Mesenchymal stem cell (in vitro differentiated cells and primary cell): Measurements from ENCODE around the gene CHMP6.

Experiments
- DNase-seq: peaks from one replicate; pipeline ENCODE4 v3.0.0-alpha.2; 2013
- H2AFZ ChIP-seq: one replicate; pipeline ENCODE4 v1.6.1; 2013; ENCODE audit warnings: low read depth, mild to moderate bottlenecking, control low read depth, inconsistent platforms, low read length, moderate library complexity
- H2AK5ac ChIP-seq: 2 replicates; pipeline ENCODE4 v1.6.1; 2013; ENCODE audit warnings: low read length, moderate library complexity, mild to moderate bottlenecking, inconsistent platforms; ENCODE audit not compliant: severe bottlenecking
- H2BK120ac ChIP-seq: one replicate; pipeline ENCODE4 v1.6.1; 2013; ENCODE audit warnings: low read depth, mild to moderate bottlenecking, inconsistent platforms, low read length, moderate library complexity
- H2BK12ac ChIP-seq, 2 experiments: one replicate each; pipeline ENCODE4 v1.6.1; 2013; ENCODE audit warnings: inconsistent platforms in 2 of 2, low read length in 2 of 2, mild to moderate bottlenecking in 2 of 2, moderate library complexity in 2 of 2, control low read depth in 1 of 2
- H2BK15ac ChIP-seq: one replicate; pipeline ENCODE4 v1.6.1; 2013; ENCODE audit warnings: mild to moderate bottlenecking, low read depth, inconsistent platforms; ENCODE audit not compliant: poor library complexity, severe bottlenecking
- H2BK5ac ChIP-seq: 2 replicates; pipeline ENCODE4 v1.6.1; 2013; ENCODE audit warnings: low read depth, mild to moderate bottlenecking, low read length, control low read depth, inconsistent platforms; ENCODE audit not compliant: poor library complexity, severe bottlenecking
- H3K14ac ChIP-seq, 2 experiments: one replicate each; pipeline ENCODE4 v1.6.1; 2013; ENCODE audit warnings: inconsistent platforms in 2 of 2, low read length in 2 of 2, control low read depth in 1 of 2, mild to moderate bottlenecking in 1 of 2, moderate library complexity in 1 of 2
- H3K18ac ChIP-seq, 2 experiments: one replicate each; pipeline ENCODE4 v1.6.1; 2013; ENCODE audit warnings: inconsistent platforms in 2 of 2, low read length in 2 of 2, control low read depth in 1 of 2, low read depth in 1 of 2, mild to moderate bottlenecking in 1 of 2
- H3K23ac ChIP-seq, 2 experiments: one replicate each; pipeline ENCODE4 v1.6.1; 2013; ENCODE audit warnings: inconsistent platforms in 2 of 2, low read length in 2 of 2, mild to moderate bottlenecking in 2 of 2, moderate library complexity in 2 of 2, control low read depth in 1 of 2
- H3K27ac ChIP-seq: 2 replicates; pipeline ENCODE4 v1.5.1; 2013; ENCODE audit warnings: mild to moderate bottlenecking, moderate library complexity, low read length, control low read depth, inconsistent platforms; ENCODE audit not compliant: poor library complexity, severe bottlenecking
- H3K27me3 ChIP-seq, 2 experiments: 2 replicates each; pipeline versions ENCODE4 v1.6.1 to v1.7.0; 2013; ENCODE audit warnings: low read length in 2 of 2, mild to moderate bottlenecking in 2 of 2, moderate library complexity in 2 of 2, control low read depth in 1 of 2, inconsistent platforms in 1 of 2; ENCODE audit not compliant: control insufficient read depth in 1 of 2, insufficient read depth in 1 of 2
- H3K36me3 ChIP-seq, 2 experiments: 2 replicates each; pipeline versions ENCODE4 v1.6.1 to v1.7.0; 2013; ENCODE audit warnings: low read length in 2 of 2, control low read depth in 1 of 2, inconsistent platforms in 1 of 2, low read depth in 1 of 2, mild to moderate bottlenecking in 1 of 2; ENCODE audit not compliant: insufficient read depth in 2 of 2, control insufficient read depth in 1 of 2
- H3K4ac ChIP-seq, 2 experiments: one replicate each; pipeline ENCODE4 v1.6.1; 2013; ENCODE audit warnings: inconsistent platforms in 2 of 2, low read length in 2 of 2, mild to moderate bottlenecking in 2 of 2, moderate library complexity in 2 of 2, control low read depth in 1 of 2, low read depth in 1 of 2
- H3K4me1 ChIP-seq: 2 replicates; pipeline ENCODE4 v1.6.1; 2013; ENCODE audit warnings: low read depth, low read length, control low read depth; ENCODE audit not compliant: control insufficient read depth, insufficient read depth
- H3K4me2 ChIP-seq: 2 replicates; pipeline ENCODE4 v1.6.1; 2013; ENCODE audit warnings: low read length, mild to moderate bottlenecking, inconsistent platforms; ENCODE audit not compliant: poor library complexity, severe bottlenecking
- H3K4me3 ChIP-seq, 2 experiments: 2 replicates each; pipeline versions ENCODE4 v1.5.1 to v1.7.0; 2013; ENCODE audit warnings: low read length in 2 of 2, mild to moderate bottlenecking in 2 of 2, control low read depth in 1 of 2, low read depth in 1 of 2; ENCODE audit not compliant: insufficient read depth in 1 of 2
- H3K79me1 ChIP-seq: replicated peaks from 2 replicates; pipeline ENCODE4 v1.6.1; 2013; ENCODE audit warnings: mild to moderate bottlenecking, control low read depth, low read length, inconsistent platforms; ENCODE audit not compliant: poor library complexity, severe bottlenecking
- H3K9ac ChIP-seq: 2 replicates; pipeline ENCODE4 v1.7.0; 2013; ENCODE audit warnings: mild to moderate bottlenecking, low read length, moderate library complexity
- H3K9me3 ChIP-seq: 2 replicates; pipeline ENCODE4 v1.7.0; 2013; ENCODE audit warnings: mild to moderate bottlenecking, low read length; ENCODE audit not compliant: control insufficient read depth
- H4K8ac ChIP-seq: one replicate; pipeline ENCODE4 v1.6.1; 2013; ENCODE audit warnings: inconsistent platforms, mild to moderate bottlenecking, low read length, moderate library complexity
- H4K91ac ChIP-seq: one replicate; pipeline ENCODE4 v1.6.1; 2013; ENCODE audit warnings: mild to moderate bottlenecking, low read length, inconsistent platforms
- WGBS: methylation state at CpG from one replicate; pipeline ENCODE4 v1.1.7; 2013; ENCODE audit warnings: mixed read lengths; 5-methylcytosine and 5-hydroxymethylcytosine counted together

The CHMP6 gene

DNA sequence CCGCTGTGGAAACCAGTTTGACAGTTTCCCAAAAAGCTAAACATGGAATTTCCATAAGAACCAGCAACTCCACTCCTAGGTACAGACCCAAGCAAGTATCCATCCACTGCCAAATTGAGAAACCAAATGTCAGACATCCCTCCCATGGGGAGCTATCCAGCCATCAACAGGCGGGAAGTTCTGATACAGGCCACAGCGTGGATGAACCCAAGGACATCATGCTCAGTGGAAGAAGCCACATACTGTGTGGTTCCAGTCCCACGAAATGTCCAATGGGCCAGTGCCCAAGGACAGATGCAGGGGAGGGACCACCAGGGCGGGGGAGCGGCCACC, 30.7 kb downstream of the CHMP6 start:
- no peak overlapping the region for H2AK5ac ChIP-seq

DNA sequence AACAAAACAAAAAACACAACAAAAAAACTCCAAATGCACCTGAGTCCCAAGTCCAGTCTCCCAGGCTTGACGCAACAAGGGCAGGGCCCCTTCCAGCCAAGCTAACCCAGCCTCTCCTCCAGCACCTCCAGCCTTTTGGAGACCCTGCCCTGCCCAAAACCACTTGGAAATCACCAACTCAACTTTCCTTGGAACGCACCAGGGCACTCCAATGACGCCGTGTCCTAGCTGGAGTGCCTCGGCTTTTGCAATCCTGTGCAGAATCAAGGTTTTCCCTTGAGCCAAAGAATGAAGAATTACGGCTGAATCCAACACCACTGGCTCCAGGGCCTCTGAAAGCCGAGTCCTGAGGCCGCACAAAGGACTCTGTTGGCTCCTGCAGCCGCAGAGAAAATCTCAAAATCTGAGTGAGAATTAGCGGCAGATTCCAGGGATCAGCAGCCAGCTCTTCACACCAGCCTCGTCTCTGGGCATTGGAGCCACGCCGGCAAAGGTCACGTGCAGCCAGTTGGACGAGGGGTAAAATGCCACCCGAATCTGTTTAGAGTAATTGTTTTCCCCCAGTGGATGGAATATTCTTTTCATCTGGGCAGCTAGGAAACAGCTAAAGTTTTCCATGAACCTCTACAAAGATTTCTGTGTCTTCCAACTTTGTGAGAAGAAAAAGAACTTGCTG, 33.6 kb downstream of the CHMP6 start:
- Histone ChIP-seq H2BK120ac (no peak overlapping the region), H3K14ac (no peak overlapping the region), H3K18ac (no peak overlapping the region), H3K79me1 (peaks cover 1% of the 10 kb centered on the region), H2BK15ac (no peak overlapping the region), H3K9ac (no peak overlapping the region), H3K23ac (no peak overlapping the region), H4K91ac (no peak overlapping the region), H3K27me3 (peaks cover 16 to 58% of the 10 kb centered on the region in 2 experiments), H2BK12ac (no peak overlapping the region), H3K4me1 (peaks cover 14% of the 10 kb centered on the region), H2BK5ac (no peak overlapping the region), H3K4me3 (no peak overlapping the region), H4K8ac (no peak overlapping the region), H2AK5ac (no peak overlapping the region), H2AFZ (no peak overlapping the region), H3K9me3 (no peaks in the 10 kb centered on the region), H3K36me3 (no peaks in the 10 kb centered on the region), H3K4me2 (no peak overlapping the region), H3K27ac (no peak overlapping the region), H3K4ac (no peak overlapping the region)
- no peak for DNase-seq
- 87% methylated on average over 16 of the region's 16 CpGs for WGBS

More for the DNA sequence above, 30.7 kb downstream of the CHMP6 start:
- Histone ChIP-seq H4K8ac (no peak overlapping the region), H3K14ac (no peak overlapping the region), H3K4me1 (peaks cover 14% of the 10 kb centered on the region), H3K4ac (no peak overlapping the region), H2BK120ac (no peak overlapping the region), H3K27me3 (peaks cover 13 to 40% of the 10 kb centered on the region in 2 experiments), H3K9me3 (no peaks in the 10 kb centered on the region), H3K9ac (no peak overlapping the region), H2AFZ (no peak overlapping the region), H2BK12ac (no peak overlapping the region), H3K27ac (no peak overlapping the region), H3K4me3 (no peak overlapping the region), H2BK5ac (no peak overlapping the region), H3K4me2 (no peak overlapping the region), H3K36me3 (no peaks in the 10 kb centered on the region), H2BK15ac (no peak overlapping the region), H3K18ac (no peak overlapping the region), H3K79me1 (no peaks in the 10 kb centered on the region), H4K91ac (no peak overlapping the region), H3K23ac (no peak overlapping the region)
- no peak for DNase-seq
- WGBS: 91% methylated on average over 5 of the region's 6 CpGs

DNA sequence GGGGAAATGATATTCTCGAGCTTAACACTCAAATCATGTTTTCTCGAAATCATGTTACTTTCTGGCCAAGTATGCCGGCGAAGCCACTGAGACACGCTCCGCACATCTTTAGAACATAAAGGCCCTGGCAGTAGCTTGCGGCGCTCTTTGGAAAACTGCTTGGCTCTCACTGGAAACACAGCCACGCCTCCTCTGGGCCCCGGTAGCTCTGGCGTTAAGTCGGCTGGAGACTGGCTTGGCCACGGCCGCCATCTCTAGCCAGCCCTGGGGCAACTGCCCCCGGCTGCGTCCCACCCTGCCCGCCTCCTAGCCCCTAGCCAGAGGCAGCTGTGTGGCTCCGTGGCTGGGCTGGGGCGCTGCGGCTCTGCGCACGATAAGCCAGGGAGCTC, 34.1 kb downstream of the CHMP6 start:
- peaks cover 16% of the 10 kb centered on the region for H3K4me1 ChIP-seq
- no peak overlapping the region for H4K8ac ChIP-seq
- H2AK5ac ChIP-seq: no peak overlapping the region
- no peak overlapping the region for H2BK120ac ChIP-seq
- 95% methylated on average over 22 of the region's 22 CpGs for WGBS
- no peak overlapping the region for H3K27ac ChIP-seq
- no peak overlapping the region for H3K14ac ChIP-seq
- H3K9ac ChIP-seq: no peak overlapping the region
- no peak for DNase-seq
- no peaks in the 10 kb centered on the region for H3K9me3 ChIP-seq
- no peak overlapping the region for H3K23ac ChIP-seq
- H2BK15ac ChIP-seq: no peak overlapping the region
- no peak overlapping the region for H3K4me2 ChIP-seq
- H3K79me1 ChIP-seq: peaks cover 1% of the 10 kb centered on the region
- peaks cover 0 to 2% of the 10 kb centered on the region in 2 experiments for H3K36me3 ChIP-seq
- no peak overlapping the region for H2BK5ac ChIP-seq
- H3K18ac ChIP-seq: no peak overlapping the region
- no peak overlapping the region for H2BK12ac ChIP-seq
- H4K91ac ChIP-seq: no peak overlapping the region
- no peak overlapping the region for H2AFZ ChIP-seq
- no peak overlapping the region for H3K4ac ChIP-seq
- H3K27me3 ChIP-seq: peaks cover 16 to 58% of the 10 kb centered on the region in 2 experiments
- H3K4me3 ChIP-seq: peak overlapping the region in 1 of 2 experiments; percentile 59

DNA sequence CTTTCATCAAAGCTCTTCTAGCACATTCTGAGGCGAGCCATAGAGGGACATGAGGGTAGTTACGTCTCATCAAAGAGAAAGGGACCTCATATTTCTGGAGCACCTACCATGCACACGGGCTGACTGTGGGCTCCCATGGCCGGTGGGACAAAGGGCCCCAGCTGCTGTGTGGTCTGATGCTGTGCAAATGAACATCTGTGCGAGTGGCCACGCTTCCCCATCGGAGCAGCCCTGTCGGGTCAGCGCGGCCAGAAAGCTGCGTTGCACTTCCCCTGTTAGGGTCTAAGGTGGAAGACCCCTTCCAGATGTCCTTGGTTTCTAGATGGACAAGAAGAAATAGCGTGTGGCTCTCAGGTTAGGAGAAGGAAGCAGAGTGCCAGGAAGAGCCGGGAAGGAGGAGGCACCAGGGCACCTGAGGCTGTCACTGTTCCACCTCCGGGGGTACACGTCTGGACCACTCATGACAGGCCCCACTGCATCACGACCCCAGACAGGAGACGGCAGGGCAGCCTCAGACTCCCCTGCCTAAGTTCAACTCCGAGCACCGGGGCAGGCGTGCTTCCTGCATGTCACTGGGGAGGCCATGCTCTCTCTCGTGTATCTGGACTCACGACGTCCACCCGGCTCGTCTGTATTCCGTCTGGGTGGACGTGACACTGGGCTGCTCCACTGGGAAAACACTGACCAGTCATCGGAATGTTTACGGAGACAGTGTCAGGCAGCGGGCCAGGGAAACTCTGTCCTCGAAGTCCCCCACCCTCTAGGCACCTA, 34.8 kb downstream of the CHMP6 start:
- H2BK15ac ChIP-seq: no peak overlapping the region
- H3K9ac ChIP-seq: no peak overlapping the region
- no peak overlapping the region for H2AFZ ChIP-seq
- peaks cover 0 to 6% of the 10 kb centered on the region in 2 experiments for H3K36me3 ChIP-seq
- 70% methylated on average over 31 of the region's 31 CpGs for WGBS
- no peak overlapping the region for H4K91ac ChIP-seq
- no peak overlapping the region for H3K4me2 ChIP-seq
- no peak overlapping the region for H2AK5ac ChIP-seq
- H4K8ac ChIP-seq: no peak overlapping the region
- H2BK12ac ChIP-seq: no peak overlapping the region
- H3K23ac ChIP-seq: no peak overlapping the region
- no peak overlapping the region for H3K18ac ChIP-seq
- H2BK120ac ChIP-seq: no peak overlapping the region
- peak overlapping the region in 1 of 2 experiments; percentile 63 for H3K14ac ChIP-seq
- no peak overlapping the region for H3K27ac ChIP-seq
- H3K4me1 ChIP-seq: peaks cover 22% of the 10 kb centered on the region
- no peak overlapping the region for H3K4ac ChIP-seq
- DNase-seq: no peak
- H2BK5ac ChIP-seq: no peak overlapping the region
- peaks cover 16 to 58% of the 10 kb centered on the region in 2 experiments for H3K27me3 ChIP-seq
- H3K9me3 ChIP-seq: no peaks in the 10 kb centered on the region
- peak overlapping the region; percentile 3 to 59 for H3K4me3 ChIP-seq
- peaks cover 1% of the 10 kb centered on the region for H3K79me1 ChIP-seq
